Lung (tissue), 12 donors: ENCODE data around the gene TSPEAR. TPM values are rescaled to one million over a fixed set of nuclear protein-coding genes. Genes with fewer than 3 reads are reported as not detected.

Experiments
- ATAC-seq: fragments of 200-7000 bp; cut with Tn5 transposase; one replicate; pipeline ENCODE4 v1.9.1; 2020; ENCODE audit warnings: moderate number of reproducible peaks; ENCODE audit not compliant: insufficient read depth, low FRiP score
- DNase-seq, 3 donors: peaks; one replicate each; pipeline ENCODE4 v3.0.0-alpha.2; 2013 to 2017
- H3K27ac ChIP-seq, 2 donors: one replicate each; pipeline ENCODE4 v1.5.1; 2013; ENCODE audit warnings: mild to moderate bottlenecking in 2 of 2, moderate library complexity in 2 of 2, control low read depth in 1 of 2, inconsistent platforms in 1 of 2, low read depth in 1 of 2, low read length in 1 of 2
- H3K27me3 ChIP-seq, 3 donors: one replicate each; pipeline ENCODE4 v1.5.1; 2013; ENCODE audit warnings: low read length in 2 of 3; ENCODE audit not compliant: control insufficient read depth in 3 of 3, insufficient read depth in 3 of 3
- H3K36me3 ChIP-seq, 4 donors: one replicate each; pipeline ENCODE4 v1.5.1; 2013; ENCODE audit warnings: low read length in 4 of 4, mild to moderate bottlenecking in 1 of 4, moderate library complexity in 1 of 4; ENCODE audit not compliant: control insufficient read depth in 4 of 4, insufficient read depth in 4 of 4
- H3K4me1 ChIP-seq, 5 donors: one replicate each; pipeline ENCODE4 v1.5.1; 2013; ENCODE audit warnings: low read length in 5 of 5, mild to moderate bottlenecking in 2 of 5, moderate library complexity in 1 of 5; ENCODE audit not compliant: control insufficient read depth in 5 of 5, insufficient read depth in 5 of 5
- H3K4me3 ChIP-seq: one replicate; pipeline ENCODE4 v1.5.1; 2013; ENCODE audit warnings: mild to moderate bottlenecking, control low read depth, moderate library complexity
- H3K9ac ChIP-seq, 2 donors: one replicate each; pipeline ENCODE4 v1.5.1; 2013; ENCODE audit warnings: low read length in 2 of 2, control low read depth in 1 of 2; ENCODE audit not compliant: insufficient read depth in 1 of 2
- H3K9me3 ChIP-seq, 4 donors: one replicate each; pipeline ENCODE4 v1.5.1; 2013; ENCODE audit warnings: low read length in 3 of 4, mild to moderate bottlenecking in 1 of 4, moderate library complexity in 1 of 4; ENCODE audit not compliant: control insufficient read depth in 4 of 4, insufficient read depth in 3 of 4
- WGBS, 2 donors: extraction: QIAGEN DNeasy Blood & Tissue Kit; methylation state at CpG; one replicate each; pipeline ENCODE4 v1.1.7; 2013; 5-methylcytosine and 5-hydroxymethylcytosine counted together
- polyA plus RNA-seq, 2 donors: library from polyadenylated mRNA; stranded (reverse); fragments of 200-250 nt; gene quantifications; one replicate each; pipeline ENCODE4 v1.2.1, GENCODE V29; 2013
- total RNA-seq, 2 donors: library from RNA; depleted of rRNA in 1 of 2; stranded (reverse); fragments of >200 nt in 1 of 2; gene quantifications; one replicate each; pipeline ENCODE4 v1.2.1, GENCODE V29; 2014 to 2021
- TF ChIP-seq, protein P1 (sequence below): IDR thresholded peaks from 2 replicates; pipeline ENCODE4 v1.5.1; 2012; ENCODE audit warnings: mild to moderate bottlenecking; ENCODE audit errors: control extremely low read depth, extremely low read depth
- donor health status: control.
- donor health status: control.
- donor health status: Bipolar disorder and iron deficiency.
- donor health status: healthy.
- donor health status: DM: yes; HTN: yes; CAD: no.

Gene TSPEAR
- total and polyA plus RNA-seq, 4 donors, result 0.02 to 2.1 (median 0.27) TPM

DNA sequence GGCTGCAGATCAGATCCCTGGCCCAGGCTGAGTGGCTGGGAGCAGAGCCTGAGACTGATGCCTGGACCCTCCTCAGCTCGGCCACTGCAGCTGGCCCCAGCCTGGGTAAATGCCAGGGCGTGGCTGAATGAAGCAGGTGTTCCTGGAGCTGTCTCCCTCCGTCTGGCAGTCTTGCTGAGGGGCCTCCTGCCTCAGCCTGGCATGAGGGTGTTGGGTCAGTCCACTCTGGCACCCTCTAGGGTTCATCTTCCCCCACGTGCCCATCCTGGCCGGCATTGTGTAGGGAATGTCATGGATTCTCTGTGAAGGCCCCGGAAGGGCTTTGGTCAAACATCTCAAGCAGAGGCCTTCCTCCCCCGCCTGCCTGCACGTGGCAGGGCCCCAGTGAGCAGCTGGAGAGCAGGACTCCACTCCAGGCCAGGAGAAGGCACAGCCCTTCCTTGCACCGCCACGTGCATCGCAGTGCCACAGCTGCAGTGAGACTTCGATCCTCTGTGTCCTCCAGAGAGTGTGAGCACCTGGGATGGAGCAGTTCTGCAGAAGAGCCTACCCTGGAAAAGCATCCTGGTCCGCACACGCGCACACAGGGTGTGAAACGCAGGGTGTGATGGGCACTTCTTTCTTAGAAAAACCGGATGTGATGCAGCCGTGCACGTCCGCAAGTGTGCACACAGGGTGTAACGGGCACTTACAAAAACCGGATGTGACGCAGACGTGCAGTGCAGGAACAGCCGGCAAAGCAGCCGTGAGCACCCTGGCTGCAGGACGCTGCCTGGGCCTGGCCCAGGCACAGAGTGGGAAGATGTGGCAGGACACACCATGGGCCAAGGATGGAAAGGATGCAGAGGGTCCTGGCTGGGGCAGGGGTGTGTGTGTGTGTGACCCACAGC lies 142.5 kb downstream of the TSPEAR start:
- ATAC-seq, result no peak
- TF ChIP-seq, protein P1, sequence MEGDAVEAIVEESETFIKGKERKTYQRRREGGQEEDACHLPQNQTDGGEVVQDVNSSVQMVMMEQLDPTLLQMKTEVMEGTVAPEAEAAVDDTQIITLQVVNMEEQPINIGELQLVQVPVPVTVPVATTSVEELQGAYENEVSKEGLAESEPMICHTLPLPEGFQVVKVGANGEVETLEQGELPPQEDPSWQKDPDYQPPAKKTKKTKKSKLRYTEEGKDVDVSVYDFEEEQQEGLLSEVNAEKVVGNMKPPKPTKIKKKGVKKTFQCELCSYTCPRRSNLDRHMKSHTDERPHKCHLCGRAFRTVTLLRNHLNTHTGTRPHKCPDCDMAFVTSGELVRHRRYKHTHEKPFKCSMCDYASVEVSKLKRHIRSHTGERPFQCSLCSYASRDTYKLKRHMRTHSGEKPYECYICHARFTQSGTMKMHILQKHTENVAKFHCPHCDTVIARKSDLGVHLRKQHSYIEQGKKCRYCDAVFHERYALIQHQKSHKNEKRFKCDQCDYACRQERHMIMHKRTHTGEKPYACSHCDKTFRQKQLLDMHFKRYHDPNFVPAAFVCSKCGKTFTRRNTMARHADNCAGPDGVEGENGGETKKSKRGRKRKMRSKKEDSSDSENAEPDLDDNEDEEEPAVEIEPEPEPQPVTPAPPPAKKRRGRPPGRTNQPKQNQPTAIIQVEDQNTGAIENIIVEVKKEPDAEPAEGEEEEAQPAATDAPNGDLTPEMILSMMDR, result no peak

DNA sequence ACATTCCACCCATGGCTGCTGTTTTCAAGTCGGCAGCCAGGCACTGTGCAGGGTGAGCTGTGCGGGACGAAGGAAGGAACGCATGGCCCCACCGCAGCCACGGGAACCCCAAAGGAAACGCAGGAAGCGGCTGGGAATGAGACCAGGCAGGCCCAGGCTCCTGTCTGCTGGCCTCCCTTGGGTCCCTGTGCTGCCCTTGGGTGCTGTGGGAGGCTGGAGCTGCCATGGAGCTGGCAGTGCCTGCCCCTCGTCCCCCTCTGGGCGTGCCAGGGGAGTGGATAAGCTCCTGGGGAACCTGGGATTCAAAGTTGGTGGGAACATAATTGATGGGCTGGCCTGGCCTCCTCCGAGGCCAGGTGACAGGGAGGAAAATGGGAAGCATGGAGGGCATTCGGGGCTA lies 143.1 kb downstream of the TSPEAR start:
- TF ChIP-seq, protein P1, result no peak
- Histone ChIP-seq H3K9ac (no peak overlapping the region), H3K9me3 (peaks cover 0 to 14% (median 2%) of the 10 kb centered on the region in 4 donors), H3K27ac (no peak overlapping the region), H3K4me3 (no peak overlapping the region), H3K4me1 (no peaks in the 10 kb centered on the region), H3K36me3 (no peaks in the 10 kb centered on the region), H3K27me3 (peaks cover 0 to 2% (median 0%) of the 10 kb centered on the region in 3 donors)
- DNase-seq (no peak), ATAC-seq (no peak)
- 76 to 81% methylated on average over 12 of the region's 12 CpGs for WGBS, 2 donors

More for the DNA sequence above, 142.5 kb downstream of the TSPEAR start:
- H3K9me3 ChIP-seq, result peaks cover 0 to 14% (median 2%) of the 10 kb centered on the region in 4 donors
- no peak overlapping the region for H3K9ac ChIP-seq
- WGBS, 2 donors, result 74 to 78% methylated on average over 27 of the region's 27 CpGs
- H3K4me3 ChIP-seq, result no peak overlapping the region
- no peaks in the 10 kb centered on the region for H3K36me3 ChIP-seq
- DNase-seq, result no peak
- H3K27me3 ChIP-seq, result peaks cover 0 to 2% (median 0%) of the 10 kb centered on the region in 3 donors
- no peak overlapping the region for H3K27ac ChIP-seq
- H3K4me1 ChIP-seq, result no peaks in the 10 kb centered on the region

DNA sequence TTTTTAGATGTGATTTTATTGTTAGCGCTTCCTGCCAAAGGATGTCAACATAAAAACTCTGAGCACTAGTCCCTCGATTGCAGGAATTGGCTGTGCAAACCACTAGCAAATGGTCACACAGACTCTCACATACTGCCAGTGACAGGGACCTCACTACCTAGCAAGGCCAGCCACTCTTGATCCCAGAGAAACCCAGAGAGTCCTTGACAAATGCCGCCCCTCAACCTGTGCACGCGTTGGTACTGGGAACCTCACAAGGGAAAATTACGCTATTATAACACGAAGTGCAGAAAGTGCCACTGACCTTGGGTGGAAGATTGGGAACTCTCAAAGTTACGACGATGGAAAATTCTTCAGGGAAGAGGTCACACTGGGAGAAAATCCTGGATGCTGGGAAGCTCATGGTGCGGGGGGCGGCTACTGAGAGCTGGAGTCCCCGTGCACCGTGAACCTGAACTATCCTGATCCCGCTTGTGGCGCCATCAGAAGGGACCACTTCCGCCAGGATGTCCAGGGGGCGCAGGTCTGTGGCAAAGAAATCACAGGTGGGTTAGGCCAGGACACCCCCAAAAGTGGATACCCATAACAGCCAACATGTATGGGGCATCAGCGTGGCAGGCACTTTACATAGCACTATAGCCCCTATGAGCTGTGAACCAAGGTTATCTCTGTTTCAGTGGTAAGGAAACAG lies 143.7 kb downstream of the TSPEAR start:
- no peak for ATAC-seq
- H3K27ac ChIP-seq, result no peak overlapping the region
- 91 to 92% methylated on average over 18 of the region's 18 CpGs for WGBS, 2 donors

More for the DNA sequence above, 143.7 kb downstream of the TSPEAR start:
- Histone ChIP-seq H3K36me3 (no peaks in the 10 kb centered on the region), H3K4me3 (no peak overlapping the region), H3K27me3 (no peaks in the 10 kb centered on the region), H3K9ac (no peak overlapping the region), H3K9me3 (peaks cover 0 to 14% (median 2%) of the 10 kb centered on the region in 4 donors), H3K4me1 (no peaks in the 10 kb centered on the region)
- TF ChIP-seq, protein P1, result no peak
- no peak for DNase-seq
